B cell (primary cell): Measurements from ENCODE around the gene ANKS6. TPM values are rescaled to one million over a fixed set of nuclear protein-coding genes. Genes with fewer than 3 reads are reported as not detected.

ENCODE experiments used
- ATAC-seq: fragments of 200-7000 bp; cut with Tn5 transposase; one replicate; pipeline ENCODE4 v1.10.0; 2021; ENCODE audit warnings: low read depth, mild to moderate bottlenecking, moderate number of reproducible peaks, moderate library complexity
- CTCF ChIA-PET: fragments of 350-600 bp; sonication (Branson Sonifier 250); formaldehyde crosslinking; loops from one replicate; lab custom pipeline; 2021; ENCODE audit warnings: antibody characterized with exemption, inconsistent platforms; lab: Charles Lee
- POLR2A ChIA-PET: fragments of 350-600 bp; sonication (Branson Sonifier 250); formaldehyde crosslinking; loops from one replicate; lab custom pipeline; 2021; ENCODE audit warnings: antibody characterized with exemption; lab: Charles Lee
- DNase-seq: peaks from one replicate; pipeline ENCODE4 v3.0.0; 2013
- H2AFZ ChIP-seq: 2 replicates; pipeline ENCODE4 v1.6.1; 2012; ENCODE audit warnings: mild to moderate bottlenecking, low read depth, low read length; ENCODE audit not compliant: insufficient read depth, poor library complexity, severe bottlenecking
- H3K27ac ChIP-seq, 2 donors: 1 replicate in 1 of 2; 2 replicates in 1 of 2; pipeline ENCODE4 v1.5.1; 2012 to 2013; ENCODE audit warnings: low read length in 2 of 2, mild to moderate bottlenecking in 2 of 2, moderate library complexity in 1 of 2
- H3K27me3 ChIP-seq, 4 experiments: fragments of 200-600 bp in 1 of 4; sonication (generic) in 1 of 4; replicated peaks in 1 of 4; 1 replicate in 2 of 4; 2 replicates in 2 of 4; pipeline versions ENCODE4 v1.6.1 to v1.7.0; 2013 to 2016; ENCODE audit warnings: low read length in 3 of 4, mild to moderate bottlenecking in 2 of 4, mixed read lengths in 1 of 4, moderate library complexity in 1 of 4; ENCODE audit not compliant: insufficient read depth in 4 of 4, control insufficient read depth in 3 of 4; ENCODE audit errors: control extremely low read depth in 1 of 4
- H3K36me3 ChIP-seq, 2 experiments: replicated peaks in 1 of 2; 1 replicate in 1 of 2; 2 replicates in 1 of 2; pipeline versions ENCODE4 v1.6.1 to v1.7.1; 2013; ENCODE audit warnings: low read length in 1 of 2; ENCODE audit not compliant: insufficient read depth in 2 of 2, control insufficient read depth in 1 of 2; ENCODE audit errors: control extremely low read depth in 1 of 2, extremely low read depth in 1 of 2
- H3K4me1 ChIP-seq, 2 donors: fragments of 200-600 bp in 1 of 2; sonication (generic) in 1 of 2; 1 replicate in 1 of 2; 2 replicates in 1 of 2; pipeline versions ENCODE4 v1.5.1 to v1.6.1; 2013 to 2017; ENCODE audit warnings: low read length in 2 of 2; ENCODE audit not compliant: control insufficient read depth in 2 of 2, insufficient read depth in 2 of 2
- H3K4me2 ChIP-seq: replicated peaks from 2 replicates; pipeline ENCODE3; 2012; ENCODE audit warnings: mild to moderate bottlenecking, low read depth, low read length; ENCODE audit not compliant: poor library complexity, severe bottlenecking
- H3K4me3 ChIP-seq, 5 experiments: fragments of 200-600 bp in 1 of 5; sonication (generic) in 1 of 5; 1 replicate in 3 of 5; 2 replicates in 2 of 5; pipeline versions ENCODE4 v1.5.1 to v1.7.0; 2011 to 2016; ENCODE audit warnings: low read length in 4 of 5, mild to moderate bottlenecking in 4 of 5, low read depth in 2 of 5, control low read depth in 1 of 5, moderate library complexity in 1 of 5; ENCODE audit not compliant: insufficient read depth in 1 of 5; ENCODE audit errors: control extremely low read depth in 1 of 5, extremely low read depth in 1 of 5
- H3K79me2 ChIP-seq: fragments of 200-600 bp; sonication (generic); one replicate; pipeline ENCODE4 v1.6.0; 2016; ENCODE audit warnings: low read length; ENCODE audit not compliant: control insufficient read depth, insufficient read depth
- H3K9ac ChIP-seq: fragments of 200-600 bp; sonication (generic); 2 replicates; pipeline ENCODE4 v1.6.1; 2017; ENCODE audit warnings: mild to moderate bottlenecking, low read length, moderate library complexity
- H3K9me3 ChIP-seq, 3 donors: one replicate each; pipeline versions ENCODE4 v1.6.1 to v1.7.1; 2013; ENCODE audit warnings: low read length in 2 of 3; ENCODE audit not compliant: control insufficient read depth in 2 of 3, insufficient read depth in 1 of 3; ENCODE audit errors: control extremely low read depth in 1 of 3
- H4K20me1 ChIP-seq: 2 replicates; pipeline ENCODE4 v1.6.0; 2012; ENCODE audit warnings: mild to moderate bottlenecking, low read length; ENCODE audit not compliant: insufficient read depth, control insufficient read depth, poor library complexity, severe bottlenecking
- H3K27ac Mint-ChIP-seq: one replicate; pipeline ENCODE4 v1.8.0; 2021; ENCODE audit warnings: mixed read lengths
- H3K27me3 Mint-ChIP-seq: one replicate; pipeline ENCODE4 v1.8.0; 2021; ENCODE audit warnings: mixed read lengths
- H3K4me1 Mint-ChIP-seq: one replicate; pipeline ENCODE4 v1.8.0; 2021; ENCODE audit warnings: mixed read lengths
- H3K4me3 Mint-ChIP-seq: one replicate; pipeline ENCODE4 v1.8.0; 2021; ENCODE audit warnings: mixed read lengths
- H3K9me3 Mint-ChIP-seq: one replicate; pipeline ENCODE4 v1.8.0; 2022; ENCODE audit warnings: mixed read lengths; ENCODE audit not compliant: insufficient read depth
- CTCF ChIP-seq: fragments of 200-600 bp; IDR thresholded peaks from one replicate; pipeline ENCODE4 v1.8.0; 2022; ENCODE audit warnings: antibody characterized with exemption, mild to moderate bottlenecking
- EZH2 ChIP-seq: IDR thresholded peaks from 2 replicates; pipeline ENCODE4 v1.6.1; 2012; ENCODE audit warnings: borderline replicate concordance, low read depth, mild to moderate bottlenecking, moderate library complexity, low read length; ENCODE audit not compliant: insufficient read depth, poor library complexity, severe bottlenecking
- WGBS: methylation state at CpG from one replicate; pipeline ENCODE4 v1.1.5; 2013; ENCODE audit warnings: missing lambda C conversion rate; ENCODE audit not compliant: insufficient coverage; 5-methylcytosine and 5-hydroxymethylcytosine counted together
- intact Hi-C: fragments of 100-400 bp; cut with micrococcal nuclease; formaldehyde crosslinking; loops from one replicate; pipeline ENCODE4 v1.10.0; 2022
- polyA plus RNA-seq: library from polyadenylated mRNA; depleted of rRNA; stranded (reverse); fragments of >200 nt; gene quantifications from 2 replicates; pipeline ENCODE4 v1.2.3, GENCODE V29; 2012
- total RNA-seq, 2 donors: library from RNA; stranded (reverse); fragments of 120-200 nt in 1 of 2; gene quantifications; 1 replicate in 1 of 2; 2 replicates in 1 of 2; pipeline versions ENCODE4 v1.2.3 to v1.2.4, GENCODE V29; 2013 to 2022

ANKS6 gene
- total and polyA plus RNA-seq, 2 donors (not counting 1 experiment from before 2014, with no cell fraction given) = 11.4 to 16.1 TPM

DNA sequence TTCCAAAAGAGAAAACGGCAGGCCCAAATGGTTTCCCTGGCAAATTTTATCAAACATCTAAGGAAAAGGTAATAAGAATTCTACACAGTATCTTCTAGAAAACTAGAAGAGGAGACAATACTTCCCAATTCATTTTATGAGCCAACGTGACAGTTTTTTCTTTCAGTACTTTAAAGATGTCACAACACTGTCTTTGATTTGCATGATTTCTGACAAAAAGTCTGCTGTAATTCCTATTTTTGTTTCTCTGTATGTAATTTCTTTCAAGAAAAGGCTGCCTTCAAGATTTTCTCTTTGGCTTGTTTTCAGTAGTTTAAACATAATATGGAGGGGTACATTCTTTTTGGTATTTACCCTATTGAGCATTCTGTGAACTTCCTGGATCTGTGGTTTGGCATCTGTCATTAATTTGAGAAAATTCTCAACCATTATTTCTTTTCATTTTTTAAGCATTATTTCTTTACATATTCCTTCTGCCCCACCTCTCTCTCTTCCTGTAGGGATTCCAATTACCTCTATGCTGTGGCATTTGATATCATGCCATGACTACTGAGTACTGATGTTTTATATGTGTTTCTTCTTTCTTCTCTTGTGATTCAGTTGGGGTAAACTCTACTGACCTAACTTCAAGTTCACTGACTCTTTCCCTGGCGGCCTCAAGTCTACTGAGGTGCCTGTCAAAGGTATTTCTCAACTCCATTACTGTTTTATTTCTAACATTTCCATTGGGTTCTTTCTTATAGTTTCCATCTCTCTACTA lies 32.2 kb downstream of the ANKS6 start:
- Histone ChIP-seq H3K4me3 (no peak overlapping the region), H3K9me3 (no peaks in the 10 kb centered on the region), H2AFZ (no peak overlapping the region), H3K79me2 (no peaks in the 10 kb centered on the region), H3K9ac (no peak overlapping the region), H3K4me2 (no peak overlapping the region), H3K36me3 (peaks cover 0 to 11% of the 10 kb centered on the region in 2 experiments), H3K4me1 (no peaks in the 10 kb centered on the region), H4K20me1 (no peaks in the 10 kb centered on the region), H3K27ac (no peak overlapping the region), H3K27me3 (no peaks in the 10 kb centered on the region)
- Mint-ChIP-seq H3K27me3 (no peaks in the 10 kb centered on the region), H3K4me1 (no peaks in the 10 kb centered on the region), H3K27ac (no peak overlapping the region), H3K9me3 (peaks cover under 1% of the 10 kb centered on the region), H3K4me3 (no peak overlapping the region)
- no peak for ATAC-seq
- POLR2A ChIA-PET = no interaction called here
- TF ChIP-seq CTCF = no peak
- no peak for TF ChIP-seq EZH2
- no peak for DNase-seq
- CTCF ChIA-PET = no interaction called here
- intact Hi-C loops = no loop called here
- WGBS = 88% methylated on average over 1 of the region's 3 CpGs

- Histone ChIP-seq H2AFZ (no peak overlapping the region), H3K27me3 (no peaks in the 10 kb centered on the region), H3K4me3 (no peak overlapping the region), H4K20me1 (no peaks in the 10 kb centered on the region), H3K79me2 (no peaks in the 10 kb centered on the region), H3K9me3 (no peaks in the 10 kb centered on the region), H3K4me2 (no peak overlapping the region), H3K9ac (no peak overlapping the region), H3K27ac (no peak overlapping the region), H3K4me1 (no peaks in the 10 kb centered on the region), H3K36me3 (peaks cover 0 to 8% of the 10 kb centered on the region in 2 experiments)
- no peak for TF ChIP-seq CTCF
- TF ChIP-seq EZH2 = no peak
- ChIA-PET CTCF (interaction anchor here (2.2 kb wide), 1 partner anchor 16 kb away, joined by 6 read pairs; no protein-coding TSS in a partner anchor), POLR2A (no interaction called here)
- ATAC-seq (no peak), DNase-seq (no peak)
- Mint-ChIP-seq H3K27ac (no peak overlapping the region), H3K4me3 (no peak overlapping the region), H3K9me3 (peaks cover 8% of the 10 kb centered on the region), H3K4me1 (no peaks in the 10 kb centered on the region), H3K27me3 (no peaks in the 10 kb centered on the region)
- intact Hi-C loops = no loop called here
Observed at GRCh38 chr9:98760231-98760630, 36.1 kb downstream of the ANKS6 start.
